Measurements from ENCODE around the gene RHBDD2. TPM values are rescaled to one million over a fixed set of nuclear protein-coding genes. Genes with fewer than 3 reads are reported as not detected.

The RHBDD2 gene
- 26.8 and 36.3 TPM in 2 replicates for total RNA-seq

GRCh38 chr7:75878769-75879611 is at the start of gene RHBDD2:
RHBDD2 (plus strand) TSS chr7:75879034; CDS start chr7:75879083, 49 bp downstream.

GRCh38 chr7:75914655-75915415 is 36.0 kb downstream of the RHBDD2 start, which contains the start of gene POR:
POR (plus strand) TSS chr7:75915155; CDS start chr7:75954002, 38,847 bp downstream.

Other genes starting within 250 kb of the RHBDD2 start
- 37.1 and 44.7 TPM in 2 replicates for gene HIP1, start 140.1 kb upstream of the RHBDD2 start, total RNA-seq
- not detected in 2 replicates for gene CCL26, start 106.8 kb upstream of the RHBDD2 start, total RNA-seq
- gene CCL24, start 65.2 kb upstream of the RHBDD2 start, total RNA-seq: not detected in 2 replicates
- 47.0 and 52.9 TPM in 2 replicates for gene POR, start 36.1 kb downstream of the RHBDD2 start, total RNA-seq
- gene TMEM120A, start 115.6 kb downstream of the RHBDD2 start, total RNA-seq: 19.7 and 33.0 TPM in 2 replicates
- 31.0 and 32.3 TPM in 2 replicates for gene STYXL1, start 169.0 kb downstream of the RHBDD2 start, total RNA-seq
- gene MDH2, start 169.1 kb downstream of the RHBDD2 start, total RNA-seq: 43.3 and 56.2 TPM in 2 replicates

All from vein endothelial cell (primary cell).